ENCODE data around the gene TMEM229A.
"Not testable (repeated sequence)": the region's sequence is repeated elsewhere in the genome, so short reads cannot be mapped to it uniquely, and the experiment has no call there.

Gene TMEM229A

DNA sequence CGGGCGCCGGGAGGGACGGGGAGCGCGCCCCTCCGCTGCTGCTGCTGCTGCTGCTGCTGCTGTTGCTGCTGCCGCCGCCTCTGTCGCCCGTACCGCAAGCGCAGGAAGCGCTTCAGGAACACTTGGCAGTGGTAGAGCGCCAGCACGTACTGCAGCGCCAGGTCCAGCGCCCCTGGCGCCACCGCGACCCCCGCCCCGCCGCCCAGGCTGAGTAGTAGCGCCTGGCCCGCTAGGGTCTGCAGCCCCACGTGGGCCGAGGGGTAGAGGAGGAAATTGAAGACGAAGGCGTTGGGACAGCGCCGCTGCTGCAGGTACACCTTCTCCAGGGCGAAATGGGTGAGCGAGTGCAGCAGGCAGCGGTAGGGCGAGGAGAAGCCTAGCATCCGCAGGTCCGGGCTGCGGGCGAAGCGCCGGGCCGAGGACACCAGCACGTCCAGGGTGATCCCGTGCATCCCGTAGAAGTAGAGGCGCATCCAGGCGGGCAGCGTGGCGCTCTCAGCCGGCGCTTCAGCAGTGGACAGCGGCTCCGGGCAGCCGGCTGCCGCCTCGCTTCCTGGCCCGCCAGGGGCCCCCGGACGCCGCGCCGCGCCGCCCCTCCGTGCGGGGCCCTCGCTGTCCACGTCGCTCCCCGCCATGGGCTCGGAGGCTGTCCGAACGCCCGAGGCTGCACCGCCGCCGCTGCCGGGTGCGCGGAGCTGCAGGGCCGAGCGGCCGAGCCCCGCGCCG is at the start of gene TMEM229A:
TMEM229A (minus strand) TSS at position 699 of the 726 bp plus-strand sequence; CDS start at position 635, 64 bp downstream.
- H3K36me3 ChIP-seq (replicated peaks), result no peaks in the 10 kb centered on the region

GRCh38 chr7:124082234-124082633 is 49.4 kb upstream of the TMEM229A start:
- H3K4me3 ChIP-seq (ENCODE audit: low read depth, low read length); DNase-seq; H3K36me3 ChIP-seq (replicated peaks); in situ Hi-C loops (cut with HindIII; ENCODE audit: low pct_ligation_motif_present, low sequenced_read_pairs); H3K27me3 ChIP-seq (replicated peaks); H3K27ac ChIP-seq: not testable (repeated sequence)

More for the DNA sequence above, at the start of gene TMEM229A:
- Histone ChIP-seq H3K4me3 (ENCODE audit: low read depth, low read length) (peak within 1 kb of the TSS; percentile 47), H3K27me3 (replicated peaks) (peaks cover 35% of the 10 kb centered on the region), H3K27ac (no peak within 1 kb of the TSS)
- peak; percentile 30 for DNase-seq
- in situ Hi-C loops (cut with HindIII; ENCODE audit: low pct_ligation_motif_present, low sequenced_read_pairs), result no loop called here
- no peak for TF ChIP-seq CTCF (IDR thresholded peaks at IDR 0.05; ENCODE audit: low read depth, low read length, missing control alignments)

DNA sequence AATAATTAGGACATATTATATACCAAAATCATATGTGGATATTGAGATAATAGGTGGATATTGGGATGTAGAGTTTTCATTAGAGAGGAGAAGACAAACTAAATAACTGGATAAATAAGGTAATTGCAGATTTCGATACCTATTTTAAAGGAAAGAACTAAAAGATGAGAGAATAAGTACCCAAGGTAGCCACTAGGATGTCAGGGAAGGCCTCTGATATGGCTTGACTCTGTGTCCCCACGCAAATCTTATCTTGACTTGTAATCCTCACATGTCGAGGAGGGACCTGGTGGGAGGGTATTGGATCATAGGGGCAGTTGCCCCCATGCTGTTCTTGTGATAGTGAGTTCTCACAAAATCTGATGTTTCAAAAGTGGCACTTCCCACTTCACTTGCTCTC is 44.7 kb upstream of the TMEM229A start:
- Histone ChIP-seq H3K27ac (no peak overlapping the region), H3K27me3 (replicated peaks) (no peaks in the 10 kb centered on the region), H3K36me3 (replicated peaks) (no peaks in the 10 kb centered on the region), H3K4me3 (ENCODE audit: low read depth, low read length) (no peak overlapping the region)
- no peak for DNase-seq
- in situ Hi-C loops (cut with HindIII; ENCODE audit: low pct_ligation_motif_present, low sequenced_read_pairs), result no loop called here
- TF ChIP-seq CTCF (IDR thresholded peaks at IDR 0.05; ENCODE audit: low read depth, low read length, missing control alignments), result peak; percentile 3

DNA sequence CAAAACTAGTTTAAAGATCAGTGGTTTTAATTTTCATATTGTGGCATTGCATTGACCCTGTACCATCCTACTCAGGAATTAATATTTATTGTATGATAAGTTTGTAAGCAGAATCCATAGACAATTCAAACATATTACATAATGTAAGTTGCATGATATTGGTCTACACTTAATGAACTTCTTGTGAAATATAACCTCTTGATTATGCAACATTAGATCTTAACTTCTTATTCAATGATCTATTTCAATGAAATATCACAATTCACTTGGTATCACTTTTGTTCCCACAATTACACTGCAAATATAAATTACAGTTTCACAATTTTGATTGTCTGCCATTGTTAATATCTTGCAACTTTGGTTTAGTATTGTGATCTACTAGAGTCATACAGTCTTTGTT is 44.0 kb upstream of the TMEM229A start:
- Histone ChIP-seq H3K27ac (no peak overlapping the region), H3K36me3 (replicated peaks) (no peaks in the 10 kb centered on the region), H3K27me3 (replicated peaks) (no peaks in the 10 kb centered on the region), H3K4me3 (ENCODE audit: low read depth, low read length) (no peak overlapping the region)
- no peak for DNase-seq
- in situ Hi-C loops (cut with HindIII; ENCODE audit: low pct_ligation_motif_present, low sequenced_read_pairs), result no loop called here
- TF ChIP-seq CTCF (IDR thresholded peaks at IDR 0.05; ENCODE audit: low read depth, low read length, missing control alignments), result no peak

DNA sequence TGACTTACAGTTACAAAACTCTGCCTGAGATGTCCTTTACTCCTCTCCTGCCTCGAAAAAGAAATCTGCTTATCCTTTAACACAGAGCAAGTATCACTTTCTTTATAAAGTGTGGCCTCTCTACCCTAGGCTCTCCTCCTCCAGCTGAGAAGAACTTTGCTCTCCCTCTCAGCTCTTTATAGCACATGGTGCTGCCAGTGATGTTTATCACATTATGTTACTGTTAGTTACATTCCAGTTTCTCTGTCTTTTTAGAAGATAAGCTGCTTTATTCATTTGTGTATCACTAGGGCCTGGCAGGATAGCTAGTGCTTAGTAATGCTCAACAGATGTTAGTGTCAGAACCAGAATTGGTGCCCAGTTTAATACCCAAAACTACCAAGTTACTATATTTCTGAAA is 41.1 kb upstream of the TMEM229A start:
- Histone ChIP-seq H3K4me3 (ENCODE audit: low read depth, low read length) (no peak overlapping the region), H3K27me3 (replicated peaks) (no peaks in the 10 kb centered on the region), H3K36me3 (replicated peaks) (no peaks in the 10 kb centered on the region), H3K27ac (no peak overlapping the region)
- DNase-seq, result no peak
- TF ChIP-seq CTCF (IDR thresholded peaks at IDR 0.05; ENCODE audit: low read depth, low read length, missing control alignments), result no peak
- in situ Hi-C loops (cut with HindIII; ENCODE audit: low pct_ligation_motif_present, low sequenced_read_pairs), result no loop called here

GRCh38 chr7:124073310-124073645 is 40.4 kb upstream of the TMEM229A start:
- Histone ChIP-seq H3K36me3 (replicated peaks) (no peaks in the 10 kb centered on the region), H3K4me3 (ENCODE audit: low read depth, low read length) (no peak overlapping the region), H3K27me3 (replicated peaks) (no peaks in the 10 kb centered on the region), H3K27ac (no peak overlapping the region)
- in situ Hi-C loops (cut with HindIII; ENCODE audit: low pct_ligation_motif_present, low sequenced_read_pairs), result no loop called here
- TF ChIP-seq CTCF (IDR thresholded peaks at IDR 0.05; ENCODE audit: low read depth, low read length, missing control alignments), result no peak
- DNase-seq, result no peak

All from brain microvascular endothelial cell (primary cell).